GM18507 (cell line): ENCODE results near the gene ADGRB2.

Experiments used
- DNase-seq: peaks from one replicate; pipeline ENCODE4 v3.0.0; 2011; ENCODE audit warnings: low read depth; ENCODE audit not compliant: insufficient read length; ENCODE audit errors: extremely low spot score
- FAIRE-seq: peaks from 2 replicates; lab custom pipeline; 2011; peaks lifted over from hg19 to GRCh38; lab: Jason Lieb, UNC

Gene ADGRB2

DNA sequence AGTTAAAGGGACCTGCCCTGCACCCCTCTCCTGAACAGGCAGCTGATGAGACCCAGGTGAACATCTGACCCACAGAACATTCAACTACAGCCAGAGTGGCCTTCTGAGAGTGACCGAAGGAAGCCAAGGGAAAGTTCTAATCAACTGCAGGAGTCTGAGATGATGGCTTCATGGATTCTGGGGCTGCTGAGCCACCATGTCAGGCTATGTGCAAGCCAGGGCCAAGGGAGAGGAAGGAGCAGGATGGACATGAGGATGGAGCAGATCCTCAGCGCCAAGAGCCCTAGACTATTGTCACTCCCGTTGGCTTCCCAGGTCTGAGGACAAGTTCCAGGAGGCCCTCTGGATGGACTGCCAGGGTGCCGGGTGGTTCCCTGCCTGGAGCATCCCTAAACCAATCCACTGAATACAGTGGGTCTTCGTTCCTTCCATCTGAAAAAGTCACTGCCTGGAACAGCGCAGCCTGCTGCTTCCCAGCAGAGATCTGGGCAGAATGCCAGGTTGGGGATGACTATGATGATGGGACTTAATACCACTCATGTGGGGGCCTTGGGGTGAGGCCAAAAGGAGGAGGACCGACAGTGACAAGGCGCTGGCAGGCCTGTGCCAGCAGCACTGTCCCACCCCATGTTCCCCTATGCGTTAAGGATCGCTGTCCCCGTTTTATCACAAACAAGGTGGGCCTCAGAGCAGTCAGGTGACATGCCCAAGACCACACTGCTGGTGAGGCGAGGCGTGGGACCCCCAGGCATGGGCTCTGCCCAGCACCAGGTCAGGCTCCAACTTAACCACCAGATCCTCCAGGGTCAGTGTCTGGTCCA lies 31.9 kb upstream of the ADGRB2 start:
- DNase-seq (no peak), FAIRE-seq (no peak)

DNA sequence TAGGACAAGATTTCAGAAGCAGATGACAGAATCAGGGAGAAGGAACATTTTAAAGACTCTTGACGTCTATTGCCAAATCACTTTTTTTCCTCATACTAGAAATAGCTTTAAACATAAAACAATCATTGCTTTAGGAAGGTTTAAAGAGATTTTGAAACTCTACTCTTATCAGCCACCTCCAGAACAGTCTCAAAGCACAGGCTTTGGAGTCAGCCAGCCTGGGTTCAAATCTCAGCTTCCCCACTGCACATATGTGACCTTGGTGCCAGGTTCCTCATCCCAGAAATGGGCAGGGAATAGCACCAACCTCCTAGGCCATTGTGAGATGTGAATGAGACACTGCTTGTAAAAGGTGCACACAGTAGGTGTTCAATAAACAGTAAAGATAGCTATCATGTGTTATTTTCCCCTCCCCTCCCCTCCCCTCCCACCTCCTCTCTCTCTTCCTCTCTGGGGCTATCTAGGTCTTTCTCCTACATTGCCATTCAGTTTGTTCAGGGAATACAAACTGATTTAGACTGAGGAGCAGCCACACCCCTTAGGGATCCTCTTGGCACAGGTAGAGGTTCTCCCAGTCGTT lies 31.0 kb upstream of the ADGRB2 start:
- no peak for DNase-seq
- no peak for FAIRE-seq

DNA sequence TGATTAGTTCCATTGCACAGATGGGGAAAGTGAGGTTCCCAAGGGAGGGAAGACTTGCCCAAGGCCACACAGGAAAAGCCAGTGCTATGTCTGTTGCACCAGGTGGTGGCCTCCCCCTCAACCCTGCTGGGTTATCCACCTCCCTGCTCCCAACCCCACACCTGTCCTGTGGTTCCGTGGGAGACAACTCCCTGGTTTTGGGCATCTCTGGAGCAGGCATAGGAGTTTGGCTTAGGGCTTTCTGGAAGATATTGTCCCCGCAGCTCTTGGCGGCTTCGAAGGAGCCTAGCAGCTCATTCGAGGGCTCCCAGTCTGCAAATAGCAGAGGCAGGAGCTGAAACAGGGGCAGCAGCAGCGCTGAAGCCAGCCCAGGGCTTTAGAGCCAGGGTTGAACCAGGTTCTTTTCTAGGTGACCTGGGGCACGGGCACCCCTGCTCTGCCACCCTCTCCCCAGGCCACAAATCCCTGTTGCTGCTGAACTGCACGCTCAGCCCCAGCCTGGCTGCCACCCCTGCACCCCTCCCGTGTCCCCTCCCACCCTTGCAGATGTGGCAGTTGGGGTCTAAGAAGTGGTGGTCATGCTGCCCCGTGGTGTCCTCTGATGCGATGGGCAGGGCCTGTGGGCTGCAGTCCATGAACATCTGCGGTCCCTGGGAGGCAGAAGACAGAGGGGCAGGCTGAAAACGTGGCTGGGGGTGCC lies 29.6 kb upstream of the ADGRB2 start:
- no peak for DNase-seq
- FAIRE-seq: no peak

DNA sequence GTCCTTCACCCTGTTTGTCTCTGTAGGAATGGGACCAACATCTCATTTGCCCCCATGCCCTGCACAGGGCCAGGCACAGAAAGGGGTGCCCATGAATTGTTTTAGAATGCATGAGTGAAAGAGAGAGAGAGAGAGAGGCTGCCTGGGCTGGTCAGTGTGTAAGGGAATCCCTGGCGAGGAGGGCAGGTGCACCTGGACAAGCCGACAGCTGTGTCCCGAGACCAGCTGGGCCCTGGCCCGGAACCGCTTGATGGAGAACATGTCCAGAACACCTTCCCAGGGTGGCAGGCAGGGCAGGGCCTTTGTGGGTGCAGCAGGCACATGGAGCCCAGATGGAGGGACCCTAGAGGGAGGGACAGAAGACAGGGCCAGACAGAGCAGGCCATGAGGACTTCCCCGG lies 28.9 kb upstream of the ADGRB2 start:
- no peak for FAIRE-seq
- DNase-seq: no peak

GRCh38 chr1:31792541-31792940 lies 28.4 kb upstream of the ADGRB2 start:
- FAIRE-seq (no peak), DNase-seq (no peak)

- no peak for FAIRE-seq
These were observed 28.0 kb upstream of the ADGRB2 start for GRCh38 chr1:31792116-31792515.

GRCh38 chr1:31791131-31791858 lies 27.2 kb upstream of the ADGRB2 start:
- no peak for DNase-seq
- no peak for FAIRE-seq

More at GRCh38 chr1:31792116-31792515, 28.0 kb upstream of the ADGRB2 start:
- DNase-seq: no peak

- DNase-seq (no peak), FAIRE-seq (no peak)
These were observed 26.5 kb upstream of the ADGRB2 start for GRCh38 chr1:31790641-31791091.

DNA sequence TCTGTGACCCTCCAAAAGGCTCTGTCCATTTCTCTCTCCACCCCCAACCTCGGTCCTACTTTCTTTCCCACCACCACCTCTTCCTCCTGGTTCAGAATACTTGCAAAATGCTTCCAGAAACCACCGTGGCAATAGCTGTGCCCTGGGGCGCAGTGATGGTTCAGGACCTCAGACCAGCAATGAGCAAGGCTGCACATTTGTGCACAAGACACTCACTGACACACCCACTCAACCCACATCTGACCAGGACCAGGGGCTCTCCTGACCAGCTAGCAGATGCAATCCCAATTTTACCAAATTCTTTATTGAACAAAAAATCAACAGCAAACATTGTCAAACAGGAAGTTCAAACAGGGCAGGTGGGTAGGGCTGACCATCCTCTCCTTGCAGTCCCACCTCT lies 26.0 kb upstream of the ADGRB2 start:
- FAIRE-seq (no peak), DNase-seq (no peak)

- DNase-seq (peak; percentile 92), FAIRE-seq (peak; percentile 94)
These were observed 25.3 kb upstream of the ADGRB2 start for GRCh38 chr1:31789259-31790065.

DNA sequence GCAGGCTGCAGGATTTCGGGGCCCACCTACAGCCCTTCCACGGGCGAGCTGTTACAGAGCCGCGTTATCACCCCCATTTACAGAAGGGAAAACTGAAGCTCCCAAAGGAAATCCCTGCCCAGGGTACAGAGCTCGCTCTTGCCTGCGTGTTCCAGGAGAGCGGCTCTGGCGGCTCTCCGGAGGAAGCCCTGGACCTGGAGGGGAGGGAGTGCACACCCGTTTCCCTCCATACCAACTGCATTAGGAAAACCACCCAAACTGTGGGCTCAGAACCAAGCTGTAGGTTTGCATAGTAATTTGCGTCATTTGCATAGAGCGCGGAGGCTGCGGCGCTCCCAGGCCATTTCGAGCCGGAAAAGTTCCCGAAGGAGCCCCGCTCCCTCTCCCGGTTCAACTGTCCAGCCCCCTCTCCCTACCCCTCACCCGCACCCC lies 24.7 kb upstream of the ADGRB2 start:
- DNase-seq (peak; percentile 39), FAIRE-seq (no peak)

DNA sequence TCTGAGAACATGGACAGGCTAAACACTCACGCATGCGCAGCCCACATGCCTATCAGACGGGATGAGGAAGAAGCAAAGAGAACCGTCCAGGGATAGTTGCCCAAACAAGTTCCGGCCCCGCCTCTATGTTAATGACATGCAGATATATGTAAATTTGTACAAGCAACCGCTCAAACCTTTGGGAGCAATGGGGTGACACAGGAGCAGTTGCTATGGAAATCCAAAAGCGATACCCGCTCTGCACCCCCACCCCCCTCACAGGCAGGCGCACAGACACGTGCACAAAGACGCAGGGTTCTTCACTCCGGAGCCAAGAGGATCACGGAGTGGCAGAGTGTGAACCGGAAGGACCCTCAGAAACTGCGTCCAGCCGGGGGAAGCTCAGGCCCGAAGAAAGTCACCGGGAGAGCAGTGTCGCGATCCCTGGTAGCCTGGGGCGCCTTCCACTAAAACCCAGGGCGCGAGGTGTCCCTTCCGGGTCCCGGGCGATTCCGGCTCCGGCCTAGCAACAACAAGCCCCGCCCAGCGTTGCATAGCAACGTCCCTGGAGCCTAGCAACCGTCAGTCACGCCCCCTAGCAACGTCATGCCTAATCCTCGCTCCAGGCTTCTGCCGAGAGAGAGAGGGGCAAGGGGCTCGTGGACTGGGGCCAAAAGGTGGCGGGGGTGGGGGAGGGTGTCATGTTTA lies 24.1 kb upstream of the ADGRB2 start:
- DNase-seq (peak; percentile 94), FAIRE-seq (peak; percentile 98)

DNA sequence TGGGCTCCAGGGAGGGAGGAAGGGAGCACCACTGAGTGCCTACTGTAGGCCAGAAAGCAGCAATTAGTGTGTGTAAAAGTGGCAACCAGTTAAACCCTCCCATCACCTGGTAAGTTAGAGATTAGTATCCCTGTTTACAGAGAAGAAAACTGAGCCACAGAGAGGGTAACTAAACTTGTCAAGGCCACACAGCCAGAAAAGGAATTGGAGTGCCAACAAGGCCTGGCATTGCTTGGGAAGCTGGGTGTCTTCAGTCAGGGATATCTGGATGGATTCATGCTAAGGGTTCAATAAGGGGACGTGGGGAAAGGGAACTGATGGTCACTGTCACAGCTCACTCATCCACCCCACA lies 23.6 kb upstream of the ADGRB2 start:
- no peak for FAIRE-seq
- DNase-seq: no peak

DNA sequence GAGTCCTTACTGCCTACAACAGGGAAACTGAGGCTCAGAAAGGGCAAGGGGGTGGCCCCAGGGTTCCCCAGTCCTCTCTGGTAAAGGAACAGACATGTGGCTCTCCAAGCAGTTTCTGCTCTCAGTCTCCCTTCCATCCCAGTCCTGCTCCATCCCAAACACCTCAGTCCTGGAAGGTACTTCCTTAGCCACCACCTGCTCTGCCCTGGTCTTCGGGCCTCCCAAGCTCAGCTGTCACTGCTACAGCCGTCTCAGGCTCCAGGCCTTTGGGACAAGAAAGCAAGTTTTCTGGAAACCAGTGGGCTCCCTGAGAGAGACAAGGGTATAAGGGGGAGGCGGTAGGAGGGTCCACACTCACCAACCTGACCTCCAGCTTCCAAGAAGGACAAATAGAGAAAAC lies 23.1 kb upstream of the ADGRB2 start:
- FAIRE-seq: no peak

DNA sequence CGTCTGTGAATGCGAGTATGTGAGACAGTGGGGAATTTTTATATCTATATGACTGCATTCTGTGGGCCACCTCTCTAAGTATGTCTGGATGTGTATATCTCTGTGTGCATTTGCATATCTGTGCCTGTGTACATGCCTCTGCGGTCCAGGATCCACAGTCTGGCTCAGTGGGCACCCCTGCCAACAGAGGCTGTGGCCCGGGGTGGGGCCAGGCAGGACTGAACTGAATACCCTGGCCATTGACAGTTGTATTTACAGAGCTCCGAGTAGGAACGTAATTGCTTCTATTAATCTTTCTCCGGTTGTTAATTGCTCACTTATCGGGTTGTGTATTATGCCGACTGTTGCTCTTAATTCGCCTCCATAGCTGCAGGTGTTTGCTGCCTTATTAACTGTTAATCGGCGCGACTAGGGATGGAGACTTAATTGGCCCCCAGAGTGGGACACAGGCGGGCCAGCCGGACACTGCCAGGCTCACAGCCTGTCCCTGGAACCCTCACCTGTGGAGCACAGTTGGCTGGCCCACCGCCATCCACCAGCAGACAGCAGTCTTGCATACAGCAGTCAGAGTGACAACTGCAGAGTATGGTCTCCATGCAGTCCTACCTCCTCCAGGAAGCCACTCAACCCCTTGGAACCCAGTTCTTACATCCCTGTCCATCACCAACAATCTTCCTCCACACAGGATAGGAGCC lies 22.4 kb upstream of the ADGRB2 start:
- no peak for DNase-seq
- FAIRE-seq: no peak

More for the DNA sequence above, 23.1 kb upstream of the ADGRB2 start:
- no peak for DNase-seq

DNA sequence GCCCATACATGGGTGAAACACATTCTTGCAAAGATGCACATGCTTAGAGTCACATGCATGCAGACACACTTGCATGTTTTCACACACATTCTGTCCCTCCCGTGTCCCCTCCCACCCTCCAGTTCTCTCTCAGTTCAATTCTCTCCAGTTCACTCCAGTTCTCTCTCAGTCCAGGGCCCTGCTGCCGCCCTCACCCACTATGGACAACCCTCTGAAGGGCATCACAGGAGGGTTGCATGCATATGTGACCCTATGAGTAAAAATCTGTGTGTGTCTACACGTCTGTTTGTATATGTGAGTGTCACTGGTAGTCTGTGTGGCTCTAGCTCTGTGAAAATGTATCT lies 21.8 kb upstream of the ADGRB2 start:
- FAIRE-seq (no peak), DNase-seq (no peak)

DNA sequence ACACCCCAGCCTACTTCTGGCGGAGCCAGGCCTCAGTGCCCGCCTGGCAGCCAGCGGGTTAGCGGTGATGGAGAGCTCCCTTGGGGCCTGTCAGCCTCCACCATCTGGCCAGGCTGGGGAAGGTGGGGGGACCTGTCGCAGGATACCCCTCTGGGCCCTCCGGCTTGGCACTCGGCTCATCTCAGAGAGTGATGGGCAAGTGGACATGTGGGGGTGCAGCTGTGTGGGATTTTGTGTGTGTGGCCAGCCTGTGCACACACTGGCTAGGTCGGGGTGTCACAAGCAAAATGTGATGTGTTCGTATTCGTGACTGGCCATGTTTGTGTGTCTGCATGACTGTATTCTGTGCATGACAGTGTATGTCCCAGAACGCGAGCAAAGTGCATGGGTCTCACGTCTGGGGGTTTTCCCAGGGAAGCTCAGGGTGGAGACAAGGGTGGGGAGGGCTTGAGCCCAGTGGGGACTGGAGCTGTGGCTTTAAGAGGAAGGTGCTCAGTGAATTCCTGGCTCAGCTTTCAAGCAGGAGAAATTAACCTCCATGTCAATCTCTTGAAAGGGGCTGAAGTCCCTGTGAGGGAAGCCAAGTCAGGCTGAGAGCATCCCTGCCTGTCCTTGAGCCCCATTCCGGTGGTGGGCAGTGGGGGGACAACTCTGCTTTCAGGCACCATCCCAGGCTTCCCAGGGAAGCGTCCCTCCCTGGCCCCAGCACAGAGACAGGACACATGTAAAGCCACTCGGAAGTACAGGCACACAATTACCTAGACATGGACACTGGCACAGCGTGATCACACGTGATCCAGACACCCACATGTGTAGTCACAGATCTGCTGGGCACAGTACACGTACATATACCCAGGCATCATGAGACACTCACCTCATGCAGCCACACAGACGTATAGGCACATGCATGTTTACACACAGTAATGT lies 21.1 kb upstream of the ADGRB2 start:
- no peak for DNase-seq
- no peak for FAIRE-seq
